Fibroblast of pulmonary artery (primary cell): ENCODE results near the gene PTPRT.
"Not testable (repeated sequence)": the region's sequence is repeated elsewhere in the genome, so short reads cannot be mapped to it uniquely, and the experiment has no call there.

Experiments used
- DNase-seq: peaks from one replicate; pipeline ENCODE4 v3.0.0-alpha.2; 2010; ENCODE audit warnings: low read depth
- H3K4me3 ChIP-seq: replicated peaks from 2 replicates; pipeline ENCODE4 v1.5.1; 2011; ENCODE audit warnings: low read depth, mild to moderate bottlenecking, control low read depth, low read length, moderate library complexity
- TF ChIP-seq, protein P1 (sequence below): IDR thresholded peaks from 2 replicates; pipeline ENCODE4 v1.5.1; 2011; ENCODE audit warnings: mild to moderate bottlenecking, control low read depth, low read length, inconsistent platforms; ENCODE audit errors: missing control alignments

The PTPRT gene

GRCh38 chr20:42254673-42255072 lies 935.0 kb downstream of the PTPRT start:
- H3K4me3 ChIP-seq: no peak overlapping the region
- TF ChIP-seq, protein P1, sequence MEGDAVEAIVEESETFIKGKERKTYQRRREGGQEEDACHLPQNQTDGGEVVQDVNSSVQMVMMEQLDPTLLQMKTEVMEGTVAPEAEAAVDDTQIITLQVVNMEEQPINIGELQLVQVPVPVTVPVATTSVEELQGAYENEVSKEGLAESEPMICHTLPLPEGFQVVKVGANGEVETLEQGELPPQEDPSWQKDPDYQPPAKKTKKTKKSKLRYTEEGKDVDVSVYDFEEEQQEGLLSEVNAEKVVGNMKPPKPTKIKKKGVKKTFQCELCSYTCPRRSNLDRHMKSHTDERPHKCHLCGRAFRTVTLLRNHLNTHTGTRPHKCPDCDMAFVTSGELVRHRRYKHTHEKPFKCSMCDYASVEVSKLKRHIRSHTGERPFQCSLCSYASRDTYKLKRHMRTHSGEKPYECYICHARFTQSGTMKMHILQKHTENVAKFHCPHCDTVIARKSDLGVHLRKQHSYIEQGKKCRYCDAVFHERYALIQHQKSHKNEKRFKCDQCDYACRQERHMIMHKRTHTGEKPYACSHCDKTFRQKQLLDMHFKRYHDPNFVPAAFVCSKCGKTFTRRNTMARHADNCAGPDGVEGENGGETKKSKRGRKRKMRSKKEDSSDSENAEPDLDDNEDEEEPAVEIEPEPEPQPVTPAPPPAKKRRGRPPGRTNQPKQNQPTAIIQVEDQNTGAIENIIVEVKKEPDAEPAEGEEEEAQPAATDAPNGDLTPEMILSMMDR: no peak

GRCh38 chr20:42252116-42252515 lies 937.6 kb downstream of the PTPRT start:
- no peak overlapping the region for H3K4me3 ChIP-seq
- TF ChIP-seq, protein P1: no peak
- no peak for DNase-seq

More at GRCh38 chr20:42254673-42255072, 935.0 kb downstream of the PTPRT start:
- no peak for DNase-seq

GRCh38 chr20:42218621-42219374 lies 970.9 kb downstream of the PTPRT start:
- H3K4me3 ChIP-seq: no peak overlapping the region
- TF ChIP-seq, protein P1: no peak
- DNase-seq: no peak

GRCh38 chr20:42214074-42214473 lies 975.6 kb downstream of the PTPRT start:
- TF ChIP-seq, protein P1: no peak
- DNase-seq: no peak
- H3K4me3 ChIP-seq: no peak overlapping the region

- no peak overlapping the region for H3K4me3 ChIP-seq
- no peak for DNase-seq
Observed at GRCh38 chr20:42212391-42212790, 977.3 kb downstream of the PTPRT start.

DNA sequence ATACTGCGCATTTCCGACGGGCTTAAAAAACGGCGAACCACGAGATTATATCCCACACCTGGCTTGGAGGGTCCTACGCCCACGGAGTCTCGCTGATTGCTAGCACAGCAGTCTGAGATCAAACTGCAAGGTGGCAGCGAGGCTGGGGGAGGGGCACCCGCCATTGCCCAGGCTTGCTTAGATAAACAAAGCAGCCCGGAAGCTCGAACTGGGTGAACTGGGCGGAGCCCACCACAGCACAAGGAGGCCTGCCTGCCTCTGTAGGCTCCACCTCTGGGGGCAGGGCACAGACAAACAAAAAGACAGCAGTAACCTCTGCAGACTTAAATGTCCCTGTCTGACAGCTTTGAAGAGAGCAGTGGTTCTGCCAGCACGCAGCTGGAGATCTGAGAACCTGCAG lies 983.1 kb downstream of the PTPRT start:
- not testable (repeated sequence) for H3K4me3 ChIP-seq, DNase-seq

More at GRCh38 chr20:42212391-42212790, 977.3 kb downstream of the PTPRT start:
- TF ChIP-seq, protein P1: no peak

DNA sequence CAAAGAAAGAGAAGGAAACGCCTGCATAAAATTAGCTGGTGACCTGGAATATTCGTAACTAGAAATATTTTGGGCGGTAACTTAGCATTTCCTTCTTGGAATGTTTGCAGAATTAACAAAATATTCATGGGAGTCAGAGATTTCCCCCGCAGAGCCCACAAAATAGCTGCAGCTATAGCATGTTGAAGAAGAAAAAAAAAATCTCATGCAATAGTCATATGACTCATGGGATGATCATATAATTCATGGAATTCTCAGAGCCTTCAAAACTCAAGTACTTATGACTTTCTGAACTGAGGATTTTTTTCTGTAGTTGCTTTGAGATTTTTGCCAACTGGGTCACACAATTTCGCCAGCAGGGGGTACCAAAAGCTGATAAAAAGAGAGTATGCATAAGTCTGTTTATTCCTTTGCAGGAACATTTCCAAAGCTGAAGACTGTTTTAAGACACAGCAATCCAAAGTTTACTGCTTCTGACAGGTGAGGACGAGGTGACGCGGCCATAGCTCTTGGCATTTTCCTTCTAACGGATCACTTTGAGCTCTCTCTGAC lies 985.5 kb downstream of the PTPRT start:
- DNase-seq: no peak
- H3K4me3 ChIP-seq: no peak overlapping the region
- TF ChIP-seq, protein P1: no peak
